Spleen (tissue), 3 donors: Measurements from ENCODE around the gene SMARCA4.

Source experiments
- POLR2A ChIP-seq, 3 donors: fragments of 450-650 bp; IDR thresholded peaks; one replicate each; pipeline ENCODE4 v1.5.1; 2017; ENCODE audit warnings: antibody characterized with exemption in 3 of 3, mild to moderate bottlenecking in 1 of 3
- POLR2AphosphoS5 ChIP-seq, 3 donors: sonication (generic); formaldehyde crosslinking; IDR thresholded peaks; one replicate each; pipeline ENCODE4 v1.5.1; 2017; ENCODE audit warnings: antibody characterized with exemption in 3 of 3

DNA sequence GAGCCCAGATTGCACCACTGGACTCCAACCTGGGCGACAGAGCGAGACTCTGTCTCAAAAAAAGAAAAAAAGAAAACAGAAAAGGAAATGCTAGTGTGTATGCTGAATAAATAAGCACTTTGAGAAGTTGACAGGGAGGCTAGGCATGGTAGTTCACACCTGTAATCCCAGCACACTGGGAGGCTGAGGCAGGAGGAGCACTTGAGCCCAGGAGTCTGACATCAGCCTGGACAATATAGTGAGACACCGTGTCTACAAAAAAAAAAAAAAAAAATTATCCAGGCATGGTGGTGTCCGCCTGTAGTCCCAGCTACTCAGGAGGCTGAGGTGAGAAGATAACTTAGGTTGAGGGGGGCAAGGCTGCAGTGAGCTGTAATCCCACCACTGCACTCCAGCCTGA, 109.3 kb downstream of the SMARCA4 start:
- TF ChIP-seq POLR2AphosphoS5 (IDR thresholded peaks at IDR 0.05): no peak
- no peak for TF ChIP-seq POLR2A (IDR thresholded peaks at IDR 0.05)
